SU-DHL-6 (cell line): ENCODE results near the gene TSC2.

Experiments
- H2AFZ ChIP-seq: fragments of 200-600 bp; sonication (generic); 2 replicates; pipeline ENCODE4 v1.6.1; 2014; ENCODE audit warnings: low read depth, mild to moderate bottlenecking, moderate library complexity, mixed read lengths, antibody characterized with exemption, low read length; ENCODE audit not compliant: severe bottlenecking
- H3F3A ChIP-seq: fragments of 200-600 bp; shearing (Covaris generic); 2 replicates; pipeline ENCODE4 v1.6.0; 2016; ENCODE audit warnings: antibody characterized with exemption, mild to moderate bottlenecking; ENCODE audit not compliant: insufficient read depth
- H3K27ac ChIP-seq: fragments of 200-600 bp; sonication (generic); 2 replicates; pipeline ENCODE4 v1.5.1; 2016; ENCODE audit warnings: low read depth, mild to moderate bottlenecking, low read length, moderate library complexity, mixed read lengths
- H3K27me3 ChIP-seq: fragments of 200-600 bp; sonication (generic), shearing (Covaris generic); 2 replicates; pipeline ENCODE4 v1.6.0; 2014; ENCODE audit warnings: mild to moderate bottlenecking, low read length
- H3K36me3 ChIP-seq: fragments of 200-600 bp; sonication (generic); 2 replicates; pipeline ENCODE4 v1.6.1; 2014; ENCODE audit warnings: mild to moderate bottlenecking, low read length, mixed read lengths
- H3K4me2 ChIP-seq: fragments of 300-600, 200-600 bp; shearing (Covaris generic), sonication (generic); 2 replicates; pipeline ENCODE4 v1.6.0; 2014; ENCODE audit warnings: low read length, low read depth, mild to moderate bottlenecking; ENCODE audit not compliant: poor library complexity, severe bottlenecking
- H3K4me3 ChIP-seq: fragments of 200-600 bp; sonication (generic); 2 replicates; pipeline ENCODE4 v1.5.1; 2014; ENCODE audit warnings: antibody characterized with exemption, low read length, mild to moderate bottlenecking, mixed read lengths; ENCODE audit not compliant: insufficient read depth, poor library complexity, severe bottlenecking
- H3K79me2 ChIP-seq: fragments of 200-600 bp; sonication (generic); 2 replicates; pipeline ENCODE4 v1.6.1; 2014; ENCODE audit warnings: mild to moderate bottlenecking, low read length, moderate library complexity; ENCODE audit not compliant: insufficient read depth
- H3K9ac ChIP-seq: fragments of 200-600 bp; sonication (generic); 2 replicates; pipeline ENCODE4 v1.7.0; 2014; ENCODE audit warnings: mild to moderate bottlenecking, low read length
- H3K9me2 ChIP-seq: fragments of 200-600 bp; sonication (generic); replicated peaks from 2 replicates; pipeline ENCODE4 v1.6.1; 2014; ENCODE audit warnings: low read length; ENCODE audit not compliant: insufficient read depth
- H3K9me3 ChIP-seq: fragments of 200-600 bp; sonication (generic); 2 replicates; pipeline ENCODE4 v1.6.1; 2014; ENCODE audit warnings: low read length, mixed read lengths; ENCODE audit not compliant: insufficient read depth
- H4K20me1 ChIP-seq: fragments of 200-600 bp; sonication (generic); 2 replicates; pipeline ENCODE4 v1.6.1; 2014; ENCODE audit warnings: low read depth, mild to moderate bottlenecking, antibody characterized with exemption, low read length, moderate library complexity, mixed read lengths
- EZH2phosphoT487 ChIP-seq: fragments of 200-600 bp; sonication (generic), shearing (Covaris generic); conservative IDR thresholded peaks from 2 replicates; pipeline ENCODE4 v1.6.1; 2018; ENCODE audit warnings: mild to moderate bottlenecking, antibody characterized with exemption, low read length, moderate library complexity, mixed read lengths
- TF ChIP-seq, protein P1 (sequence below): fragments of 200-600 bp; sonication (generic); IDR thresholded peaks from one replicate; pipeline ENCODE4 v1.5.1; 2017; ENCODE audit warnings: antibody characterized with exemption, mild to moderate bottlenecking, low read length, moderate library complexity; ENCODE audit not compliant: insufficient read depth, poor library complexity, severe bottlenecking

The TSC2 gene

DNA sequence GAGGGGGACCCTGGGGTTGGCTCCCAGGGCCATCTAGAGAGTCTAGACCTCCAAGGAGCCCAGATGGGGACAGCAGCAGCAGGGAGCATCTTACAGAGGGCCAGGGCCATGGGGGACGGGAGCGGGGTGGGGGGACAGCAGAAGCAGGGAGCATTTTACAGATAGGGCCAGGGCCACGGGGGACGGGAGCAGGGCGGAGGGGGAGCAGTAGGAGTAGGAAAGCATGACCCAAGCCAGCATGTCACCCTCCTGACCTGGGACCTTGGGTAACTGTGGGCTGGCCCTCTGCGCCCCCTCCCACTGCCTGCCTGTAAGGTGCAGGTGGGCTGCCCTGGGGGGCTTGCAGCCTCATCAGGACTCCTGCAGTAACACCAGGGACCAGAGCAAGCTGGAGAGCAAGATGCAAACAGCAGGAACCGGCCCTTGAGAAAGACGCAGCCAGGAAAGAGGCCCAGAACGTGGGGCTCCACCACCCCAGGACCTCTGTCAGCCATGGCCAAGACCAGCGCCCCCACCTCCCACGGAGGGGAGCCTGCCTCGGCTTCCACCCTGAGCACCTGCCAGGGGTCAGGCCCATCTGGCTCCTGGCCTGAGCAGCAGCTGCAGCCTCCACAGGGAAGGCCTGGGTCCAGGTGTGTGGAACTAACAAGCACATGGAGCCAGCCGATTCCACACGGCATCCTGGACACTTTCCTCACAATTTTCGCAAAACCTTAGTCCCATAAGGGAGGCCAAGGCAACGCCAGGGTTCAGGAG lies 40.5 kb upstream of the TSC2 start:
- H3K4me3 ChIP-seq, result peak overlapping the region; percentile 83
- H3K36me3 ChIP-seq, result no peaks in the 10 kb centered on the region
- H4K20me1 ChIP-seq, result no peaks in the 10 kb centered on the region; the same call in 1 of the 2 replicates
- peak overlapping the region; percentile 92 for H3K4me2 ChIP-seq
- no peaks in the 10 kb centered on the region for H3K27me3 ChIP-seq
- peak overlapping the region; percentile 76 for H3K9ac ChIP-seq
- TF ChIP-seq, protein P1, sequence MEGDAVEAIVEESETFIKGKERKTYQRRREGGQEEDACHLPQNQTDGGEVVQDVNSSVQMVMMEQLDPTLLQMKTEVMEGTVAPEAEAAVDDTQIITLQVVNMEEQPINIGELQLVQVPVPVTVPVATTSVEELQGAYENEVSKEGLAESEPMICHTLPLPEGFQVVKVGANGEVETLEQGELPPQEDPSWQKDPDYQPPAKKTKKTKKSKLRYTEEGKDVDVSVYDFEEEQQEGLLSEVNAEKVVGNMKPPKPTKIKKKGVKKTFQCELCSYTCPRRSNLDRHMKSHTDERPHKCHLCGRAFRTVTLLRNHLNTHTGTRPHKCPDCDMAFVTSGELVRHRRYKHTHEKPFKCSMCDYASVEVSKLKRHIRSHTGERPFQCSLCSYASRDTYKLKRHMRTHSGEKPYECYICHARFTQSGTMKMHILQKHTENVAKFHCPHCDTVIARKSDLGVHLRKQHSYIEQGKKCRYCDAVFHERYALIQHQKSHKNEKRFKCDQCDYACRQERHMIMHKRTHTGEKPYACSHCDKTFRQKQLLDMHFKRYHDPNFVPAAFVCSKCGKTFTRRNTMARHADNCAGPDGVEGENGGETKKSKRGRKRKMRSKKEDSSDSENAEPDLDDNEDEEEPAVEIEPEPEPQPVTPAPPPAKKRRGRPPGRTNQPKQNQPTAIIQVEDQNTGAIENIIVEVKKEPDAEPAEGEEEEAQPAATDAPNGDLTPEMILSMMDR, result no peak
- no peak for TF ChIP-seq EZH2phosphoT487
- peaks cover 61% of the 10 kb centered on the region for H3K79me2 ChIP-seq
- H3K27ac ChIP-seq, result 0 out of 2 replicates have a peak overlapping the region, but pooled peaks have one; percentile 54
- H2AFZ ChIP-seq, result no peak overlapping the region
- 0 out of 2 replicates have a peak, but pooled peaks cover 3% of the 10 kb centered on the region for H3F3A ChIP-seq
- H3K9me2 ChIP-seq, result no peaks in the 10 kb centered on the region
- no peaks in the 10 kb centered on the region for H3K9me3 ChIP-seq

GRCh38 chr16:2008009-2008526 lies 39.7 kb upstream of the TSC2 start:
- no peaks in the 10 kb centered on the region for H3K9me2 ChIP-seq
- TF ChIP-seq, protein P1, result no peak
- TF ChIP-seq EZH2phosphoT487, result no peak
- H3K9me3 ChIP-seq, result no peaks in the 10 kb centered on the region
- peak overlapping the region; percentile 76 for H3K9ac ChIP-seq
- 0 out of 2 replicates have a peak, but pooled peaks cover 3% of the 10 kb centered on the region for H3F3A ChIP-seq
- H3K4me2 ChIP-seq, result peak overlapping the region; percentile 92
- no peaks in the 10 kb centered on the region for H3K36me3 ChIP-seq
- peaks cover 61% of the 10 kb centered on the region for H3K79me2 ChIP-seq
- no peak overlapping the region for H2AFZ ChIP-seq
- peak overlapping the region; percentile 83 for H3K4me3 ChIP-seq
- no peaks in the 10 kb centered on the region for H3K27me3 ChIP-seq
- peak overlapping the region; percentile 54 for H3K27ac ChIP-seq
- H4K20me1 ChIP-seq, result no peaks in the 10 kb centered on the region; the same call in 1 of the 2 replicates

- Histone ChIP-seq H4K20me1 (no peaks in the 10 kb centered on the region), H2AFZ (no peak overlapping the region), H3K9me3 (no peaks in the 10 kb centered on the region), H3K4me2 (peak overlapping the region; percentile 92), H3K9ac (peak overlapping the region; percentile 76), H3K79me2 (peaks cover 56% of the 10 kb centered on the region), H3K27ac (peak overlapping the region; percentile 54), H3K36me3 (no peaks in the 10 kb centered on the region), H3K27me3 (no peaks in the 10 kb centered on the region), H3K4me3 (peak overlapping the region; percentile 83), H3K9me2 (no peaks in the 10 kb centered on the region), H3F3A (0 out of 2 replicates have a peak, but pooled peaks cover 3% of the 10 kb centered on the region)
- TF ChIP-seq EZH2phosphoT487, result no peak
- TF ChIP-seq, protein P1, result no peak
Observed at GRCh38 chr16:2008631-2009163, 39.1 kb upstream of the TSC2 start.
